BE2C (cell line): Measurements from ENCODE around the gene CFAP43.

Experiments
- DNase-seq: peaks from one replicate; pipeline ENCODE4 v3.0.0-alpha.2; 2020
- H3K27me3 ChIP-seq: fragments of 250-450 bp; sonication (Bioruptor Pico); 2 replicates; pipeline ENCODE4 v1.5.1; 2020; ENCODE audit warnings: mild to moderate bottlenecking
- H3K36me3 ChIP-seq: fragments of 250-450 bp; sonication (Bioruptor Pico); 2 replicates; pipeline ENCODE4 v1.5.1; 2020; ENCODE audit warnings: mild to moderate bottlenecking
- H3K4me1 ChIP-seq: fragments of 250-450 bp; sonication (Bioruptor Pico); 2 replicates; pipeline ENCODE4 v1.5.1; 2020
- H3K4me3 ChIP-seq: 2 replicates; pipeline ENCODE4 v1.5.1; 2011; ENCODE audit warnings: low read depth, low read length
- H3K9me3 ChIP-seq: fragments of 250-450 bp; sonication (Bioruptor Pico); 2 replicates; pipeline ENCODE4 v1.5.1; 2020
- TF ChIP-seq, protein P1 (sequence below): IDR thresholded peaks from 2 replicates; pipeline ENCODE4 v1.5.1; 2012; ENCODE audit warnings: mild to moderate bottlenecking, low read depth, low read length

Gene CFAP43

DNA sequence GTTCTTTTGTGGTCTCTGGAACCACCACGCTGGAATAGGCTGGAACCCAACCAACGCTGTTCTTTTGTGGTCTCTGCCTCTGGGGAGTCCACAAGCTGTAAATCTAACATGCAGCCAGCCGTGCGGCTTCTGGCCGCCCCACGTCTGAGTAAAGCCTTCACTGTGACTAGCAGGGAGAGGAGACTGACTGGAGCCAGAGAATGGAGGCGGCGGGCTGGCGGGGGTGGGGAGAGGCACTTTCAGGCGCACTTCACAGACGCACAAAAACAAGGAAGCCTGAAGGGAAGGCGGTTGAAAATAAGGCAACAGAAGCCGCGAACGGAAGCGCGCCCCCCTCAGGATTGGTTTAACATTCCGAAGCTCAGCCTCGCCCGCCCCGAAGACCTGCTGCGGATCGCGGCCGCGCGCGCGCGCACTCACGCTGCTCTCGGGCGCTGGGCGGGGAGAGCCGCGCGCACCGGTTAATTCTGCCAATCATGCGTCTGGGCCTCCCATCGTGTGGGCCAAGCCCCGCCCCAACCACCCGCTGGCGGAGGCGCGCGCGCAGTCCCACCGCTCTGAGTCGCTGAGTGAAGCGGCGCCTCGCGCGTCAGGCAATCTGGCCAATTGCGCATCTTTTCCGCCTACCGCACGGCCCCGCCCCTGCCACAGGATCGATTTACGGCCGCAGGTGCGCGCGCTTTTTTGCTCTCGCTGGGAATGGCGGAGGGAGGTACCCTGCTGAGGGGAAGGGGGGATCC lies 110.5 kb downstream of the CFAP43 start, which contains the start of gene SFR1:
TSS of gene SFR1 (plus strand) at position 687 of the 740 bp plus-strand sequence. CDS start at position 700, 13 bp downstream.
- TF ChIP-seq, protein P1, sequence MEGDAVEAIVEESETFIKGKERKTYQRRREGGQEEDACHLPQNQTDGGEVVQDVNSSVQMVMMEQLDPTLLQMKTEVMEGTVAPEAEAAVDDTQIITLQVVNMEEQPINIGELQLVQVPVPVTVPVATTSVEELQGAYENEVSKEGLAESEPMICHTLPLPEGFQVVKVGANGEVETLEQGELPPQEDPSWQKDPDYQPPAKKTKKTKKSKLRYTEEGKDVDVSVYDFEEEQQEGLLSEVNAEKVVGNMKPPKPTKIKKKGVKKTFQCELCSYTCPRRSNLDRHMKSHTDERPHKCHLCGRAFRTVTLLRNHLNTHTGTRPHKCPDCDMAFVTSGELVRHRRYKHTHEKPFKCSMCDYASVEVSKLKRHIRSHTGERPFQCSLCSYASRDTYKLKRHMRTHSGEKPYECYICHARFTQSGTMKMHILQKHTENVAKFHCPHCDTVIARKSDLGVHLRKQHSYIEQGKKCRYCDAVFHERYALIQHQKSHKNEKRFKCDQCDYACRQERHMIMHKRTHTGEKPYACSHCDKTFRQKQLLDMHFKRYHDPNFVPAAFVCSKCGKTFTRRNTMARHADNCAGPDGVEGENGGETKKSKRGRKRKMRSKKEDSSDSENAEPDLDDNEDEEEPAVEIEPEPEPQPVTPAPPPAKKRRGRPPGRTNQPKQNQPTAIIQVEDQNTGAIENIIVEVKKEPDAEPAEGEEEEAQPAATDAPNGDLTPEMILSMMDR, result peak; percentile 56
- Histone ChIP-seq H3K9me3 (no peaks in the 10 kb centered on the region), H3K4me1 (peaks cover 5% of the 10 kb centered on the region), H3K4me3 (peak within 1 kb of the TSS; percentile 97), H3K27me3 (no peaks in the 10 kb centered on the region), H3K36me3 (no peaks in the 10 kb centered on the region)
- DNase-seq, result peak; percentile 97

DNA sequence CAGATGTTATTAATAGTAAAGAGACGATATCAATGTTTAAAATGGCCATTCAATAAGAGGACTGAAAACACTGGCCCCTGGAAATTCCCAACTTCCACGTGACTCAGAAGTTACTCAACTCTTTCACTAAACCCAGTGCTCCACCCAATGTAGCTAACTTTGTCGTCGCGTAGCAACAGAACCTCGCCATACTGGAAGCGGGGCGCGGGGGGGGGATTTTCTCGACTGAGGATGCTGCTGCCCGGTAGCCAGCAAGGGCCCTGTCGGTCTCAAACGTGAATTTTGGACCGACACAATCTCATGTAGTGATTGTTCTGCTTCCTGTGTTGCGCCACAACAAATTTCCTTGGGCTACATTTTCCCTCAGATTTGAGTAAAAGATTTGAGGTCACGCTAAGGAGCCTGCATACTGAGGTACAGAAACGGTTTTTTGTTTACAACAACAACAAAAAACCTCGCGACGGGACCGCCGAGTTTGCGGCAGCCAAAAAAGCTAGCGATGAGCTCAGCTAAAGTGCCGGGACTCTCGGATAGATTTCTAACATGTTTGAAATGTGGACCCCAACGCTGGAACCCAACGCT lies 111.2 kb downstream of the CFAP43 start:
- peak; percentile 63 for DNase-seq
- H3K36me3 ChIP-seq, result no peaks in the 10 kb centered on the region
- H3K9me3 ChIP-seq, result no peaks in the 10 kb centered on the region
- peak overlapping the region; percentile 83 for H3K4me3 ChIP-seq
- TF ChIP-seq, protein P1, result no peak
- H3K27me3 ChIP-seq, result no peaks in the 10 kb centered on the region
- H3K4me1 ChIP-seq, result peaks cover 5% of the 10 kb centered on the region

DNA sequence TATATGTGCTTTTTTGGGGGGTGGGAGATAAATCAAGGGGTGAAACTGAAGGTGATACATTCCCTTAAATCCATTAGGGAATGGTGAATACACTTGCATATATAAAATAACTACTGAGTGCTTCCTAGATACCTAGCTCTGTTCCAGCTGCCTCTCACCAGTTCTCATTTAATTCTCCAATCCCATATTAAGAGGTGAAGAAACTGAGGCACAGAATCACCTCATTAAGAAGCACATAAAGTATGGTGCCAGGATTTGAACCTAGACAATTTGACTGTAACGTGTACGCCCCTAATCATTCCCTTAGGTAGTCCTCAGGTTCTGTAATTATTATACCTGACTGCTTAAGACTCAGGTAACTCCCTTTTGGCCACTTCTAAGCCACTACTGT lies 111.7 kb downstream of the CFAP43 start:
- Histone ChIP-seq H3K4me3 (peak overlapping the region; percentile 83), H3K9me3 (no peaks in the 10 kb centered on the region), H3K36me3 (no peaks in the 10 kb centered on the region), H3K4me1 (peaks cover 5% of the 10 kb centered on the region), H3K27me3 (no peaks in the 10 kb centered on the region)
- TF ChIP-seq, protein P1, result no peak
- DNase-seq, result no peak

DNA sequence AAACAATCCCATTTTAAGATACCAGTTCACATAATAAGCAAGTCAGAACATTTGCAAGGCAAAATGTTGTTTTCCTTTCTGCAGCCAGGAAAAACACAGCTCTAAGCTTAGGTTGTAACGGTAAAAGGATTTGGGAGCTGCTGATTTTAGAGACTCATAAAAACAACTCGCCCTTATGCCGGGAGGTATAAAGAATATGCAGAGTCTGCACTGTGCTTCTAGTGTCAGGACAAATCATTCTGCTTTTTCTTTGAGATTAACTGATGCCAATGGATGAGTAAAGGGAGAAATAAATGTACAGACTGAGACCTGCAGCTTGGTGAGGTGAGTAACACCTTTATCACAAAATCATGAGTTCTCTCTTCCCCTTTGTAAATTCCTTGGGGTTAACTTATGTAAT lies 112.2 kb downstream of the CFAP43 start:
- Histone ChIP-seq H3K27me3 (no peaks in the 10 kb centered on the region), H3K4me3 (no peak overlapping the region), H3K36me3 (no peaks in the 10 kb centered on the region), H3K9me3 (no peaks in the 10 kb centered on the region), H3K4me1 (peaks cover 5% of the 10 kb centered on the region)
- DNase-seq, result no peak
- TF ChIP-seq, protein P1, result no peak

DNA sequence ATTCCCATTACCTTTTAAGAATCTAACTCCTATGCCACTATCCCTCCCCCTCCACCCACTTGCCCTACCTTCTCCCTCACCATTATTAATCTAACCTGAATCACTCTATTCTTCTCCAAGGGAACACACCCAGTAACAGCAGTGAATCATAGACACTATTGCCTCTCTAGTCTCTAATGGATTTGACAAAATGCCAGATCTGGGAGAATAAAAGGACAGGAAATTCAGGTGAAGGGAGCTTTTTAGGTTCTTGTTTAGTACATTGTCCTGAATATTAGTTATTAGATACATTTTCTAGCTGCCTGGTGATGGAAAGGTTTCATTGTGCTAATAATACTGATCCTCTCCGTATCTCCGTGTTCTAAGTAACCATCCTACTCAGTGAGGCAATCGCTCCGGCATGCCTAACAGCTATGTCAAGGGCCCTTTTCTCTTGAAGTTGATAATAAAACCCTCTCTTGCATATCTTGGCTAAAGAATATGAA lies 114.3 kb downstream of the CFAP43 start:
- DNase-seq, result no peak
- TF ChIP-seq, protein P1, result no peak
- Histone ChIP-seq H3K4me1 (peaks cover 5% of the 10 kb centered on the region), H3K4me3 (no peak overlapping the region), H3K27me3 (no peaks in the 10 kb centered on the region), H3K9me3 (no peaks in the 10 kb centered on the region), H3K36me3 (no peaks in the 10 kb centered on the region)
